Measurements from ENCODE around the gene TNFAIP2.
"Not testable (repeated sequence)": the region's sequence is repeated elsewhere in the genome, so short reads cannot be mapped to it uniquely, and the experiment has no call there.

TNFAIP2 gene

DNA sequence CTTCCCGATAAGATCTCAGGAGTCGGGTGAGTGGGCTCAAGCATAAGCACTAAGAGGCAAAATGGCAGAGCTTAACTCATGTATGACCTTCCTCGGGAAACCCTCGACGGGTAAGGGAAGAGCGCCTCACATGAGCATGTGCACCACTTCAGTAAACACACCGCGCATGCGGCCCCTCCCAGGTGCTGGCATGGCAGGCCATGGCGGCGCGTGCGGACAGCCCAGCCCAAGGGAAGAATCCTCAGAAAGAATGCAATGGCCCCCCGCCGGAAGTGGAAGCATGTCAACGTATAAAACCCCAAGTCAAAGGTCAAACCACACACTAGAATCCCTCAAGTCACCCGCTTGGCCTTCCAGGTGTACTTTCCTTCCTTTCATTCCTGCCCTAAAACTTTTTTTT, 6.6 kb upstream of the TNFAIP2 start:
- TF ChIP-seq, protein P1, sequence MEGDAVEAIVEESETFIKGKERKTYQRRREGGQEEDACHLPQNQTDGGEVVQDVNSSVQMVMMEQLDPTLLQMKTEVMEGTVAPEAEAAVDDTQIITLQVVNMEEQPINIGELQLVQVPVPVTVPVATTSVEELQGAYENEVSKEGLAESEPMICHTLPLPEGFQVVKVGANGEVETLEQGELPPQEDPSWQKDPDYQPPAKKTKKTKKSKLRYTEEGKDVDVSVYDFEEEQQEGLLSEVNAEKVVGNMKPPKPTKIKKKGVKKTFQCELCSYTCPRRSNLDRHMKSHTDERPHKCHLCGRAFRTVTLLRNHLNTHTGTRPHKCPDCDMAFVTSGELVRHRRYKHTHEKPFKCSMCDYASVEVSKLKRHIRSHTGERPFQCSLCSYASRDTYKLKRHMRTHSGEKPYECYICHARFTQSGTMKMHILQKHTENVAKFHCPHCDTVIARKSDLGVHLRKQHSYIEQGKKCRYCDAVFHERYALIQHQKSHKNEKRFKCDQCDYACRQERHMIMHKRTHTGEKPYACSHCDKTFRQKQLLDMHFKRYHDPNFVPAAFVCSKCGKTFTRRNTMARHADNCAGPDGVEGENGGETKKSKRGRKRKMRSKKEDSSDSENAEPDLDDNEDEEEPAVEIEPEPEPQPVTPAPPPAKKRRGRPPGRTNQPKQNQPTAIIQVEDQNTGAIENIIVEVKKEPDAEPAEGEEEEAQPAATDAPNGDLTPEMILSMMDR (IDR thresholded peaks at IDR 0.05): no peak
- DNase-seq (ENCODE audit: low spot score): no peak
- no peak overlapping the region for H3K27ac ChIP-seq
- no peak overlapping the region for H3K4me3 ChIP-seq

DNA sequence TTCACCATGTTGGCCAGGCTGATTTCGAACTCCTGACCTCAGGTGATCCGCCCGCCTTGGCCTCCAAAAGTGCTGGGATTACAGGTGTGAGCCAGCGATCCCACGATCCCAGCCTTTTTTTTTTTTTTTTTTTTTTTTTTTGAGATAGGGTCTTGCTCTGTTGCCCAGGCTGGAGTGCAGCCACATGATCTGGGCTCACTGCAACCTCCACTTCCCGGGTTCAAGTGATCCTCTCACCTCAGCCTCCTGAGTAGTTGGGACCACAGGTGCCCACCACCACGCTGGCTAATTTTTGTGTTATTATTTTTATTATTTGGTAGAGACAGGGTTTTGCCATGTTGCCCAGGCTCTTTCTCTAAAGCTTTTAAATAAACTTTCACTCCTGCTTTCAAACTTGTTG, 5.8 kb upstream of the TNFAIP2 start:
- not testable (repeated sequence) for DNase-seq (ENCODE audit: low spot score); H3K4me3 ChIP-seq; H3K27ac ChIP-seq

DNA sequence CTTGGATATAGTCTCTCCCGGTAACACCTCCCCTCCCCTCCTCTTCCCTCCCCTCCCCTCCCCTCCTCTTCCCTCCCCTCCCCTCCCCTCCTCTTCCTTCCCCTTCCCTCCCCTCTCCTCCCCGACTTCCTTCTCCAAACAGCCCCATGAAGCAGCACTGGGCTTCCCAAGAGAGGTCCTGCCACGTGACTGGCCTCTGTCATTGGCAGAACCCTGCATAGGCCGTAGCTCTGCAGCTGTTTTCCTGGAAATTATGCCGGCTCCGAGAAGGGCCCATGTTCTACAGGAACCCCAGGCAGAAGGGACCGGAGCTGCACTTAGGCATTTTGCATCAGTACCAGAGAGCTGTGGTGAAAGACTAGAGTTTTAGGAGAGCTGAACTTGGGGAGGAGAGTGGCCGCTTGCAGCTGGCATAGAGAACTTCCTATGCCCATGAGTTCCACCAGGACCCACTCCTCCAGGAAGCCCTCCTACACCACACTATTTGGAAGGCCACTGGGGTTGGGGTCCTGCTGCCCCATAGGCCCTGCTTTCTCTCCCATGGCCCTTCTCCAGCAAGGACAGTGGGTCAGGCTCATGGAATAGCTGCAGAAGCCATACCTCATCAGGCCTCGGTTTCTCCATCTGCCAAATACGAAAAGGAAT, 5.1 kb upstream of the TNFAIP2 start:
- no peak for DNase-seq (ENCODE audit: low spot score)
- H3K4me3 ChIP-seq: no peak overlapping the region
- H3K27ac ChIP-seq: peak overlapping the region; percentile 32 to 80

DNA sequence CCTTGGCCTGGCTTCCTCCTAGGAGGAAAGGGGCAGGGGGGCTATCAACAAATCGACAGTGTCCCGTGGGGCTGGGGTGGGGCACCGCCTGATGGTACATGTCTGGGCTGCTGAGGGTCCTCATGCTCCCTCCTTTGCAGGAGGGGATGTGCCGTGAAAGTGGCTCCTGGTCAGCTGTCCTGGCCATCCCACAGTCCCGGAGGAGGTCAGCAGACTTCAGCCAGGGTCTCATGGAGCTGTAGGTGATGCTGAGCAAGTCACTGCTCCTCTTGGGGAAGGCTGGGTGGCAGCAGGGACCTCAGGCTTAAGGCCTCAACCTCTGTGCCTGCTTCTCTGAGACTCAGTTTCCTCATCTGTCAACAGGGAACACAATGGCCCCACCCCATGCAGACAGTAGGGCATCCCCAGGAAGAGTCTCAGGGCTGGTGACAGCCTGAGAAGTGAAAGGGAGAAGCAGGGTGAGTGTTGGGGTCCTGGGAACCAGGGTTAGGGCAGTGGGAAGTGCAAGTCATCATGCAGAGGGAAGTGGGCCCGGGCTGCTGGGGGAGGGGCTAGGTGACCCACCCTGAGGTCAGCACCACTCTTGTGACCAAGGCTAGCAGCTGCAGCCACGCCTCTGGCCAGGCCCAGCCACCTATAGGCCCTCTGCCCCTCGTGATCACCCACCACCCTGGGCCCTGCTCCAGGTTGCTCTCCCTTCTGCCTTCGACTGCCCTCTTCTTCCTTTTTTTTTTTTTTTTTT, 4.4 kb upstream of the TNFAIP2 start:
- Histone ChIP-seq H3K4me3 (no peak overlapping the region), H3K27ac (peak overlapping the region; percentile 32 to 80)
- no peak for DNase-seq (ENCODE audit: low spot score)
- TF ChIP-seq, protein P1 (IDR thresholded peaks at IDR 0.05): no peak

More for the DNA sequence above, 5.1 kb upstream of the TNFAIP2 start:
- TF ChIP-seq, protein P1 (IDR thresholded peaks at IDR 0.05): no peak

DNA sequence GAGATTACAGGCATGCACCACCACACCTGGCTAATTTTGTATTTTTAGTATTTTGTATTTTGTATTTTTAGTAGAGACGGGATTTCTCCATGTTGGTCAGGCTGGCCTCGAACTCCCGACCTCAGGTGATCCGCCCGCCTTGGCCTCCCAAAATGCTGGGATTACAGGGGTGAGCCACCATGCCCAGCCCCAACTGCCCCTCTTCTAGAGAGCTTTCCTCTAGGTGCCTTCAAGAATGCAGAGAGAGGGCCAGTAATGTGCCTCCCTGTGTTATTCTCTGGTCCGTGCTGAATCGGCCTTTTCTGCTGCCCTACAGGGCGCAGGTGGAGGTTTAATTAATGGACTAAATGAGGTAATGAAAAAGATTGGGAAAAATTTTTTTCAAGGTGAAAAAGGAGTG, 3.7 kb upstream of the TNFAIP2 start:
- H3K4me3 ChIP-seq; DNase-seq (ENCODE audit: low spot score): not testable (repeated sequence)
- peak overlapping the region in 1 of 2 donors; percentile 73 for H3K27ac ChIP-seq

DNA sequence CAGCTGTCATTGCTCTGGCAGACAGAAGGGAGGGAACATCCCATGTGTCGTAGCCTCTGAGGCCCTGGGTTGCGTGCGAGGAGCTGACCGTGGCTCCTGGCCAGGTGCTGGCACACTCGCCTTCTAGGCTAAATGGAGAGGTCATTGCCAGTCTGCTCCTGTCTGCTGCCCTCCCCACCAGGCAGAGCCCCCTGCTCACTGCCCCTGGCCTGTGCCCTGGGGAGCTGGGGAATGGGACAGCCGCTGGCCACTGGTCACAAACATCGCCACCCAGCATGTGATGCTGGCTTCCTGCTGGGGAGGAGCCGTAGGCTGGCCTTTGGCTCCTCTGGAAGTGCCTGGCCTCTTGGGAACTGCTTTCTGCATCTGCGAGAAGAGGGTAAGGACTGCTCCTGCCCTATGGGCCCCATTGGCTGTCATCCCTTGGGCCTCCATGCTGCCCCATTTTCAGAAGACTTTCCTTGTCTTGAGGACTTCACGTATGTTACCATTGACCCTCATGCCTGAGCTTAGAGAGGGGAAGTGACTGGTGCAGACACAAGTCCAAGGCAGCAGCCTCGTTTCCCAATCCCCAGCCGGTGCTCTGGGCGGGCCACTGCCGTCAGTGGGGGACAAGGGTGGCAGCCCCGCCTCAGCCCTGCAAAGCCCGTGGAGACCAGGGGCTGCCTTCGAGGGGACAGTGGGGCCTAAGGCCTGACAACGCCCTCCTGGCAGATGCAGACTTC, 2.0 kb upstream of the TNFAIP2 start:
- Histone ChIP-seq H3K4me3 (peak overlapping the region; percentile 78), H3K27ac (peak overlapping the region; percentile 50 to 94)
- peak; percentile 87 for DNase-seq (ENCODE audit: low spot score)
- TF ChIP-seq, protein P1 (IDR thresholded peaks at IDR 0.05): no peak

DNA sequence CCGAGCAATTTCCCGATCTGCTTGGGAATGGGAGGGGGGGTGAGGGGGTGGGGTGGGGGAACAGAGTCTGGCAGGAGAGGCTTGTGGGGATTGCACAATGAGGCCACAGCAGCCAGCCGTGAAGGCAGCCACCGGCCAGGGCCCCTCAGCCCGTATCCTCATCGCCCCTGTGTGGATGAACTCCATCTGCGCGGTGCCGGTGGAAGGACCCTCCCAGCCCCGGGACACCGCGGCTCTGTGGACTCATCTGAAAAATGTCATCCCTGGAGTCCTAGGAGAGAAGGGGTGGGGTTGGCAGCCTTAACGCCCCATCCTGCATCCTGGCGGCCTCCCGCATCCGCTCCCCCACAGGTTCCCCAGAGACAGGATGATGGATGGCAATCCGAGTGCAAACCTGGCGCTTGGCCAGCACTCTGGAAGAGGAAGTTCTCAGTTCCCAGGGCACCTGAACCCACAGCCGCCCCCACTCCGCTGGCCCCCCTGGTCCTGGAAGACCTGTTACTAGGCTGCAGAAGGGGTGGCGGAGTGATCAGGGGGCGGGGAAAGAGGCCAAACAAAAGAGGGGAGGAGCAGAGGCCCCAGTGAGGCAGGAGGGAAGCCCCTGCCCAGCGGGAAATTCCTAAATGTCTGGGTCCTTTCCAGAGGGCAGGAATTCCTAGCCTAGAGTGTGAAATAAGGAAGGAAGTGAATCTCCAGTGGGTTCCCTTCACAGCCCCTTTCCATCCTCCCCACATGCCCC, 1.2 kb upstream of the TNFAIP2 start:
- Histone ChIP-seq H3K27ac (peak overlapping the region; percentile 76 to 94), H3K4me3 (peak overlapping the region; percentile 78)
- TF ChIP-seq, protein P1 (IDR thresholded peaks at IDR 0.05): no peak
- DNase-seq (ENCODE audit: low spot score): peak; percentile 87
